GM19239 (cell line): ENCODE results near the gene TRPV3.
"Not testable (repeated sequence)": the region's sequence is repeated elsewhere in the genome, so short reads cannot be mapped to it uniquely, and the experiment has no call there.

ENCODE experiments used
- DNase-seq: peaks from one replicate; pipeline ENCODE4 v3.0.0; 2011; ENCODE audit warnings: low spot score; ENCODE audit not compliant: insufficient read length
- FAIRE-seq: peaks from 2 replicates; lab custom pipeline; 2011; peaks lifted over from hg19 to GRCh38; lab: Jason Lieb, UNC

The TRPV3 gene

DNA sequence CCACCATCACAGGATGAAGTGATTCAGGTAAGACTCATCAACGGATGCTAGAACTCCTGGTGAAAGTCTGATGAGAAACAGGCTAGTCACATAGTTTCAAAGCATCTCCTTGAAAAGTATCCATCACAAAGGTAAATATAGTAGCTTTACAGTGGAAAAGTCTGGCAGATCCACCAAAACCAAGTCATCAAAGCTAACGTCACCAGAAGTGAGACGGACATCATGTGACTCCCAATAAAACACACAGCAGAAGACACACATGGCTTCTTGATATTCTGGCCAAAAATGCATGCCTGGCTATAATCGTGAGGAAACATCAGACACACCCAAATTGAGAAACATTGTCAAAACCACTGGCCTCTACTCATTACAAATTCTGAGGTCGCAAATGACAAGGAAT lies 17.9 kb upstream of the TRPV3 start:
- DNase-seq = no peak
- FAIRE-seq = peak; percentile 18

DNA sequence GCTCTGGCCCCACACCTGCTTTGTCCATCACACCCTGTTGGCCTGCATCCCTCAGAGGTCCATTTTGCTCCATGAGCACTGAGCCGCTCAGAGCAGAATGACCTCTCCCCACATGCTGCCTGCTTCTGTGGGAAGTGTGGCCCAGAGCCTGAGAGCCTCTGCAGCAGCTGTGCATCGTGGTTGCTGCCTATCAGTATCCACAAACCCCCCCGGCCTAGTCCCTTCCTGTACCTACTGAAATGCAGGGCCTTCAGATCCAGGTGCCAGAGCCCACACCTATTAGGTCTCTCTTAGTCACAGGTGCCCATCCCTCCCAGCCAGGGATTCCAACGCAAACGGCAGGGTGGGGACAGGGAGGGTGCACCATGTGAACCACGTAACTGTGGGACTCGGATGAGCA lies 16.6 kb upstream of the TRPV3 start:
- FAIRE-seq = no peak
- no peak for DNase-seq

GRCh38 chr17:3573246-3574100 lies 15.9 kb upstream of the TRPV3 start:
- no peak for FAIRE-seq
- no peak for DNase-seq

DNA sequence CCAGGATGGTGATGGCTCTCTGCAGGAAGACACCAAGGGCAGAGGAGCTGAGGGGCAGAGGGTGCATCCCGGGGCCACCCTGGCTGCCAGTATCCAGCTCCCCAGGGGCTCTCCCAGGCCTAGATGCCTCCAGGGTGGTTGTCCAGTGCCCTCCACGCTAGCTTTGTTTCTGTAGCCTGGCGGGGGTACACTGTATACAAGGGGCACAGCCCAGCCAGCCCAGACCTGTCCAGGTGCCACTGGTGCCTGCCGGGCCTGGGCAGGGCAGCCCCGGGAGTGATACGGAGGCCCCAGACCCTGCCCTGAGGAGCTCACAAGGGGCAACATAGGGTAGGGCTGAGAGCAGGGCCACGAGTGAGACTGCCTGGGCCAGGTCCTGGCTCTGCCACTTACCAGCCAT lies 14.6 kb upstream of the TRPV3 start:
- no peak for FAIRE-seq
- no peak for DNase-seq

DNA sequence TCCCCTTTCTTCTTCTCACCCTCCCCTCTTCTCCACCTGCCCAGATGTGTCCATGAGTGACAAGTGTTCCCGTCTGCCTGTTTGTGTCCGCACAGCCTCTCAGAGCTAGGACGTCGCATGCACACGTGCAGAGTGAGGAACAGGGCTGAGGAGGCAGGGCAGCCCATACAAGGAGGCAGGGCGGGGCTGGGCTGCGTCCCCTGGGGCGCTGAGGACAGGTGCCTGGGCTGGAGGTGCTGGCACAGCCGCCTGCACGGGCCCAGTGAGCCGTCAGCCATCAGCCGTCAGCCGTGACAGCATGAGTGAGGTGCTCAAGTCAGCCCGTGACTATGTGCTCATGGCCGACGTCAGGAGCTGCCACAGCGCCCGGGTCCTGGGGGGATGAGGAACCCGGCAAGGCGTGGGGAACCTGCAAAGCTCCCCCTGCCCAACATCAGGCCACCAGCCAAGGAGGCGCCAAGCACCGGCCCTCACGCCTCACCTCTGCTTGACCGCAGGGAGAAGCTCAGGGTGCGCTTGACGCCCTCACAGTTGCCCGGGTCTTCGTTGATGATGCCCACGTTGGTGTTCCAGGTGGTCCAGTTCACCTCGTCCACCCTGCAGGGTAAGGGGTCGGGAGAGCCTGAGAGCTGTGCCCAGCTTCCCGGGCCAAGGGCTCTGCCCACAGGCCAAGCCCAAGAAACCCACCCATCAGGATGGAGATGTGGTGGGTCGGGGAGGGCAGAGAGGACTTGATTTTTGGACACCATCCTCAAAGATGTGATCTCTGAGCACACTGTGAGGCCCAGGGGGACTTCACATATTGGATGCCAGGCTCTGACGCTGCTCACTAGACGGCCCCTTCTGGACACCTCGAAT lies 13.7 kb upstream of the TRPV3 start:
- DNase-seq = no peak
- no peak for FAIRE-seq

DNA sequence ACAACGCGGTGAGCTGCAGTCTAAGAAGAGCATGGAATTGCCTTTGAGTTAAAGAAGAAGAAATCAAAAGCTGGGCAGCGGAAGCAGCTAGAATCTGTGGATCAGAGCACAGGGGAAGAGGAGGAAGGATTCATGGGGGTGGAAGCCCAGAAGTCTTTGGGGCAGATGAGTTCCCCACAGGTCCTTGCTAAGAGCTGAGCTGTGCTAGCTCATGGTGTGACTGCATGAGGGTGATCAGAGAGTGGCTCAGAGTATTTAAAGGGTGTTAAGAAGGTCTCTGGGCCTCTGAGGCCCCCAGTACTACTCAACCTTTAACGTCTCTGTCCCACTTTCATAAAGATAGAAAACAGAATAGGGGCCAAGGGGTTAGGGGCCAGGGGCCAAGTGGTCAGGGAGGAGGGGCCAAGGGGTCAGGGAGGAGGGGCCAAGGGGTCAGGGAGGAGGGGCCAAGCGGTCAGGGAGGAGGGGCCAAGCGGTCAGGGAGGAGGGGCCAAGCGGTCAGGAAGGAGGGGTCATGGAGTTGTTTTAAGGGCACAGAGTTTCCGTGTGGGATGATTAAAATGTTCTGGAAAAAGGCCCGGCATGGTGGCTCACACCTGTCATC lies 12.0 kb upstream of the TRPV3 start:
- FAIRE-seq (no peak), DNase-seq (no peak)

- no peak for FAIRE-seq
- no peak for DNase-seq
These were observed 8.9 kb upstream of the TRPV3 start for GRCh38 chr17:3566551-3566950.

DNA sequence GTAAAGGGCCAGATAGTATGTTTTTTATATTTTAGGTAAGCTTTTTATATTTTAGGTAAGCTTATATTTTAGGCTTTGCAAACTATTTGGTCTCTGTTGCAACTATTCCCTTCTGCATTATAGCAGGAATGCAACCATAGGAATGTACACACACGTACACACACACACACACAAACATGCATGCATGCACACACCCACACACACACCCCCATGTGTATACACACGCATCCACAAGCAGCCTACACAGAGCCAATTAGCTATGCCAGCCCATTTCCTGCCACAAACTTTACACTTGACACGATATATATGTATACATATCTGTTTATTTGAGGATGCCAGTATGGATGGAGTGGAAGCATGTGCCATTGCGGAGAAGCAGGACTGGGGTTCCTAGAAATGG lies 7.5 kb upstream of the TRPV3 start:
- FAIRE-seq (no peak), DNase-seq (no peak)

DNA sequence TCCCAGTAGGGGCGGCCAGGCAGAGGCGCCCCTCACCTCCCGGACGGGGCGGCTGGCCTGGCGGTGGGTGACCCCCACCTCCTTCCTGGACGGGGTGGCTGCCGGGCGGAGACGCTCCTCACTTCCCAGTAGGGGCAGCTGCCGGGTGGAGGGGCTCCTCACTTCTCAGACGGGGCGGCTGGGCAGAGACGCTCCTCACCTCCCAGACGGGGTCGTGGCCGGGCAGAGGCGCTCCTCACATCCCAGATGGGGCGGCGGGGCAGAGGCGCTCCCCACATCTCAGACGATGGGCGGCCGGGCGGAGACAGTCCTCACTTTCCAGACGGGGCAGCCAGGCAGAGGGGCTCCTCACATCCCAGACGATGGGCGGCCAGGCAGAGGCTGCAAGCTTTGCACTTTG lies 6.6 kb upstream of the TRPV3 start:
- not testable (repeated sequence) for FAIRE-seq, DNase-seq

- DNase-seq (no peak), FAIRE-seq (no peak)
These were observed 1.6 kb upstream of the TRPV3 start for GRCh38 chr17:3559270-3559645.

DNA sequence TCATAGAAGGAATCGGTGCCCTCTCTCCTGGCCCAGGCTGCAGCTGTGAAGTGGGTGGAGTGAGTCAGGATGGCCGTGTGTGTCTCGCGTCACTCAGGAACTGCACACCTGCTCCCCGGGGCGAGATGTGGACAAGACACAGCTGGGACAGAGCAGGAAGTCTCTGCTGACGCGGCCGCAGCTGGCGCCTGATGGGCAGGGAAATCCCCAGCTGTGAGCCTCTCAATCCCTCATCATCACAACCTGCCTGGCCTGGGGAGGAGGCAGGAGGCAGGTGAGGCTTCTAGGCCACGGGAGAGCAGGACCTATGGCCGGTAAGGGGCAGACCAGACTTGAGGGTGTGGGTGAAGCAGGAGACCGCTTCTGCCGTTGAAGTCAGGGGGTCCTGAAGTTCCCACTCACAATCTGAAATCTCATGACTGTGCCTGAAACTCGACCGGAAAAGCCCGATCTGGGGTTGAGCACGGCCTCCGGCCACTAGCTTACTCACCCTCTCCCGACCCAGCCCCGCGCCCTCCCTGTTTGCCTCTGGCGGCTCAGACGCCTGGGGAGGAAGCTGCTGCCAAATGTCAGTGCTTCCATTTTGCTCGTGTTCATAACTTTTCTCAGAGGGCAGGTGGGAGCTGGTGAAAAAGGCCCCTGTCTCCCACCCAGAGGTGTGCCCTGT lies 1.1 kb upstream of the TRPV3 start:
- DNase-seq (peak; percentile 88), FAIRE-seq (peak; percentile 97)

GRCh38 chr17:3556916-3557767 lies 470 bp downstream of the TRPV3 start:
- FAIRE-seq = peak; percentile 28
- DNase-seq = no peak

DNA sequence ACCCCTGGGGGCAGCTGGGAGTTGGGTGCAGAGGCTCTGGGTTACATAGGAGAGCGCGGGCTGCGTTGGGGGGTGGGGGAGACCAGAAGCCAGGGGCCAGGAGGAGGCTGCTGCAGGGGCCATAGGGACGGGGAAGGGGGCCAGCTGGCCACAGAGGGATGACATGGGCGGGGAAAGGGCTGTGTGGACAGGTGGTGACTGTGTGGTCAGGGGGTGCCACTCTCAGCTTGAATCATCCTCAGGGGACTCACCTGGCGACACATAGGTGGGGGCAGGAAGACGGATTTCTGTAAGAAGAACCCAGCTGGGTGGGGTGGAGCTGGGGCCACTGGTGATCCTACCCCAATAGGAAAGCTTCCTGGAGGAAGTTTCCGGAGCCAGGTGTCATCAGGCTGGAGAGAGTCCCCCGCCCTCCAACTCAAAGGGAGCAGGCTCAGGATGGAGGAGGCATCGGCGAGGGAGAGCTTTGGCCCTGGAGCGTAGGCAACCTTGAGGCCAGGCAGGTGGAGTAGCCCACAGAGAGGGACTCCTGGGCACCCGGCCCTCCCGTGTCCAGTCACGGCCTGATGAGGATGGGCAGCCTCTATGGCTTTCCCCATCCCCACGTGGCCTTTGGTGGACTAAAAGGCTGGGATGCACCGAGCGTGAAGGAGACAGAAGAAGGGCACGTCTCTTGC lies 1.2 kb downstream of the TRPV3 start:
- DNase-seq (no peak), FAIRE-seq (no peak)

- no peak for DNase-seq
- FAIRE-seq = no peak
These were observed 2.3 kb downstream of the TRPV3 start for GRCh38 chr17:3555189-3555796.

- FAIRE-seq (no peak), DNase-seq (no peak)
These were observed 3.2 kb downstream of the TRPV3 start for GRCh38 chr17:3554440-3554839.

DNA sequence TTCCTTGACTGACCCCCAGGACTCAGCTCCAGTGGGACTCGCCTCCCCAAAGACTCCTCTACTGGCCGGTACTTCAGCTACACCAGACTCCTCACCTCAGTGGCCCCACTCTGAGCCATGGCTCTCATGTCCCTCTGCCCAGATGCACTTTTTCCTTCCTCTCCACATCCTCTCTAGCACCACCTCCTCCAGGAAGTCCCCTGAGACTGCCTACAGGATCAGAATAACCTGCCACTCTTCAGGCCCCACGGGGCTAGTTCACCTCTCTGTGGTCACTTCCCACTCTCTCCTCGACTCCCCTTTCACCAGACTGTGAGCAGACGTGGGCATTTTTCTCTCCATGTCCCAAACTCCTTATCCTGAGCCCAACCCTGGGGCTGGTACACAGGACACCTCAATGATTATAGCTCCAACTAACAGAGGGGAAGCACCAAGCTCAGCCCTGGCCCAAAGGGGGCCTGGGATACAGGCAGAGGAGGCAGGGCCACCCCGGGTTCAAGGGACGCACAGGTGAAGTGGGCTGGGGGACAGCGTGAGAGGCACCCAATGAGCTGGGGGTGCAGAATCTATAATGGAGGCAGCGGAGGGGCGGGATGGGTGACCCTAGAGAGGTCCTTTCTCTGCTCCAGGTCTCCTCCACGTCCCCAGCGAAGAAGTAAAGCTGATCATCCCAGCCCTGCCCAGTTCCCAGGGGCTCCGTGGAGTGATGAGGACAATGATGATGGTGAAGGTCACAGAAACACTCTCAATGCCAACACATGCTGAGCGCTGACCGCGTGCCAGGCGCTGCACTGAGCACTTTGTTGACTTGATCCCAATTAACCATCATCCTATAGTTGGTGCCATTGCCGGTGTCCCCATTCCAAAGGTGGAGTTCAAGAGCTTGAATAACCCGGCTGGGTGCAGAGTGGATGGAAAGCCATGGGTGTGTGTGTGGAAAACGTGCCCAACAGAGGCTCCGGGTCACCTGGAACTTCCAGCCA lies 3.9 kb downstream of the TRPV3 start:
- no peak for FAIRE-seq

GRCh38 chr17:3552916-3553315 lies 4.7 kb downstream of the TRPV3 start:
- FAIRE-seq (no peak), DNase-seq (no peak)

More for the DNA sequence above, 3.9 kb downstream of the TRPV3 start:
- DNase-seq = no peak
